ENCODE measurements around the gene ACTMAP.

ACTMAP gene

DNA sequence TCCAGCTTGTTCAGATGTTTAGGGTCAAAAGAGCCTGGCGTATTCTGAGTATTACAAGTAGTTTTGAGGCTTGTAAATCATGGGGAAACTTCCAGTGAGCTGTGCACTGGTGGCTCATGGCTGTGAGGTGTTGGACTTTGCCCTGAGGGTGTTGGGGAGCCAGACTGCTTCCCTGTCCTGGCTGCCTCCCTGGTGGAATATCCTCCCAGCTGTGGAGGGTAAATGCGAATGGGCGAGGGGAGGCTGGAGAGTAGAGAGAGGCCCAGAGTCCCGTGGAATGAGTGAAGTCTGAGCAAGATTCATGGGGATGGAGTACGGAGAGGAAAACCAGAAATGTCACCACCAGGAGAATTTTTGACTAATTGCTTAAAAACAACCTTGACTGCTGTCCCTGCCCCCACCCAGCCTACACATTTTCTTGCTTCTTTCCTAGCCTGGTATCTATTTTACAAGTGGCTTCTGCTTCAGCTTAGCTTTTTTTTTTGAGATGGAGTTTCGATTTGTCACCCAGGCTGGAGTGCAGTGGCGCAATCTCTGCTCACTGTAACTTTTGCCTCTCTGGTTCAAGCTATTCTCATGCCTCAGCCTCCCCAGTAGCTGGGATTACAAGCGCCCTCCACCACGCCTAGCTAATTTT is 4.5 kb upstream of the ACTMAP start:
- DNase-seq (ENCODE audit: low read depth) = no peak
- H3K4me3 ChIP-seq (ENCODE audit: low read depth, low read length) = no peak overlapping the region
- TF ChIP-seq, protein P1, sequence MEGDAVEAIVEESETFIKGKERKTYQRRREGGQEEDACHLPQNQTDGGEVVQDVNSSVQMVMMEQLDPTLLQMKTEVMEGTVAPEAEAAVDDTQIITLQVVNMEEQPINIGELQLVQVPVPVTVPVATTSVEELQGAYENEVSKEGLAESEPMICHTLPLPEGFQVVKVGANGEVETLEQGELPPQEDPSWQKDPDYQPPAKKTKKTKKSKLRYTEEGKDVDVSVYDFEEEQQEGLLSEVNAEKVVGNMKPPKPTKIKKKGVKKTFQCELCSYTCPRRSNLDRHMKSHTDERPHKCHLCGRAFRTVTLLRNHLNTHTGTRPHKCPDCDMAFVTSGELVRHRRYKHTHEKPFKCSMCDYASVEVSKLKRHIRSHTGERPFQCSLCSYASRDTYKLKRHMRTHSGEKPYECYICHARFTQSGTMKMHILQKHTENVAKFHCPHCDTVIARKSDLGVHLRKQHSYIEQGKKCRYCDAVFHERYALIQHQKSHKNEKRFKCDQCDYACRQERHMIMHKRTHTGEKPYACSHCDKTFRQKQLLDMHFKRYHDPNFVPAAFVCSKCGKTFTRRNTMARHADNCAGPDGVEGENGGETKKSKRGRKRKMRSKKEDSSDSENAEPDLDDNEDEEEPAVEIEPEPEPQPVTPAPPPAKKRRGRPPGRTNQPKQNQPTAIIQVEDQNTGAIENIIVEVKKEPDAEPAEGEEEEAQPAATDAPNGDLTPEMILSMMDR (IDR thresholded peaks at IDR 0.05; ENCODE audit: control insufficient read depth, extremely low read depth, insufficient read depth) = no peak

DNA sequence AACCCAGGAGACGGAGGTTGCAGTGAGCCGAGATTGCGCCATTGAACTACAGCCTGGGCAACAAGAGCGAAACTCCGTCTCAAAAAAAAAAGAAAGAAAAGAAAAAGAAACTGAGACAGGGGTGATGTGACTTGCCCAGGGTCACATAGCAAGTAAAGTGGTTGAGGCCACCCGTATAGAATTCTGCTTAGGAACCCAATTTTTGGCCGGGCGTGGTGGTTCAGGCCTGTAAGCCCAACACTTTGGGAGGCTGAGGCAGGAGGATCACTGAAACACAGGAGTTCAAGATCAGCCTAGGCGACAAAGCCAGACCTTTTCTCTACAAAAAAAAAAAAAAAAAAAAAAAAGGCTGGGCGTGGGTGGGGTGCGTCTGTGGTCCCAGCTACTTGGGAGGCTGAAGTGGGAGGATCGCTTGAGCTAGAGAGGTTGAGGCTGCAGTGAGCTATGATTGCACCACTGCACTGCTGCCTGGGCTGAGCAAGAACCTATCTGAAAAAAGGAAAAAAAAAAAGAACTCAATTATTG is 2.0 kb upstream of the ACTMAP start:
- TF ChIP-seq, protein P1 (IDR thresholded peaks at IDR 0.05; ENCODE audit: control insufficient read depth, extremely low read depth, insufficient read depth) = no peak
- peak overlapping the region; percentile 83 for H3K4me3 ChIP-seq (ENCODE audit: low read depth, low read length)
- DNase-seq (ENCODE audit: low read depth) = no peak

DNA sequence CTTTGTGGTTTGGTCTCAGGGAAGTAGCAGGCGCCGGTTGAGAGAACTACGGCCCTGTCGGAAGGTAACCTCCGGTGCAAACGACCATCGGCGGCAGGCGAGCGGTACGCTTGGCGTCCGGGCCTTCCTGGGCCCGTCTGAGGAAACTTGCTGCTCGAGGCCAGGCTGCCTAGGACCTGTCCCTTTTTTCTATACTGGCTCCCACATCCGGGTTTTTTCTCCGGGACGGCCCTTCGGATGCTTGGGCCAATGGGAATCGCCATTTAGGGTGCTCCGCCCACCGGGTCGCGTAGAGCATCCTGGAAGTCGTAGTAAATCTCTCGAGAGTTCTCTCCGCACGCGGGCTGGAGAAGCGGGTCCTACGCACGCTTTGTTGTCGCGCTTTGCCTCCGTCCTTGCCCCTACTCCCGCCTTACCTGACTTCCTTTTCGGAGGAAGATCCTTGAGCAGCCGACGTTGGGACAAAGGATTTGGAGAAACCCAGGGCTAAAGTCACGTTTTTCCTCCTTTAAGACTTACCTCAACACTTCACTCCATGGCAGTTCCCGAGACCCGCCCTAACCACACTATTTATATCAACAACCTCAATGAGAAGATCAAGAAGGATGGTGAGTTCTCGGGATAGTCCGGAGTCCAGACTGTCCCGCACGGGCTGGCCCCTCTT is 729 bp upstream of the ACTMAP start, which contains the start of gene SNRPA:
Gene SNRPA (plus strand): TSS at position 330 of the 664 bp plus-strand sequence. CDS start 206 bp downstream, at position 536.
- peak; percentile 85 for DNase-seq (ENCODE audit: low read depth)
- TF ChIP-seq, protein P1 (IDR thresholded peaks at IDR 0.05; ENCODE audit: control insufficient read depth, extremely low read depth, insufficient read depth) = no peak
- peak within 1 kb of the TSS; percentile 83 for H3K4me3 ChIP-seq (ENCODE audit: low read depth, low read length)

DNA sequence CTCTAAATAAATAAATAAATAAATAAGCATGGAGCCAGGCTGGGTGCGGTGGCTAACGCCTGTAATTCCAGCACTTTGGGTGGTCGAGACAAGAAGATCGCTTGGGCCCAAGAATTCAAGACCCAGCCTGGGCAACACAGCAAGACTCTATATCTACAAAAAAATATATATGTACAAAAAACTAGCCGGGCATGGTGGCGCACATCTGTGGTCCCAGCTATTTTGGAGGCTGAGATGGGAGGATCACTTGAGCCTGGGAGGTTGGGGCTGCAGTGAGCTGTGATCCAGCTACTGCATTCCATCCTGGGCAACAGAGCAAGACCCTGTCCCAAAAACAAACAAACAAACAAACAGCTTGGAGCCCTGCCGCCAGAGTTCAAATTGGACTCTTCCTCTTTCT is 2.7 kb downstream of the ACTMAP start:
- H3K4me3 ChIP-seq (ENCODE audit: low read depth, low read length) = no peak overlapping the region
- no peak for DNase-seq (ENCODE audit: low read depth)
- TF ChIP-seq, protein P1 (IDR thresholded peaks at IDR 0.05; ENCODE audit: control insufficient read depth, extremely low read depth, insufficient read depth) = no peak

DNA sequence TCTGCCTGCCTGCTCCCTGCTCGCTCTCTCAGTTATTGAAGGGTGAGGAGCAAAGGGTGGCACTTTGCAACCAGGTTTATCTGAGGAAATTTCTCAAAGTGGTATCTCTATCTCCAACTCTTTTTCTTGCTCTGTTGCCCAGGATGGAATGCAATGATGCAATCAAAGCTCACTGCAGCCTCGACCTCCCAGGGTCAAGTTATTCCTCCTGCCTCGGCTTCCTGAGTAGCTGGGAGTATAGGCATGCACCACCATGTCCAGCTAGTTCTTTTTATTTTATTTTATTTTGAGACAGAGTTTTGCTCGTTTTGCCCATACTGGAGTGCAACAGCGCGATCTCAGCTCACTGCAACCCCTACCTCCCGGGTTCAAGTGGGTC is 4.9 kb downstream of the ACTMAP start:
- TF ChIP-seq, protein P1 (IDR thresholded peaks at IDR 0.05; ENCODE audit: control insufficient read depth, extremely low read depth, insufficient read depth) = no peak
- no peak for DNase-seq (ENCODE audit: low read depth)
- no peak overlapping the region for H3K4me3 ChIP-seq (ENCODE audit: low read depth, low read length)

DNA sequence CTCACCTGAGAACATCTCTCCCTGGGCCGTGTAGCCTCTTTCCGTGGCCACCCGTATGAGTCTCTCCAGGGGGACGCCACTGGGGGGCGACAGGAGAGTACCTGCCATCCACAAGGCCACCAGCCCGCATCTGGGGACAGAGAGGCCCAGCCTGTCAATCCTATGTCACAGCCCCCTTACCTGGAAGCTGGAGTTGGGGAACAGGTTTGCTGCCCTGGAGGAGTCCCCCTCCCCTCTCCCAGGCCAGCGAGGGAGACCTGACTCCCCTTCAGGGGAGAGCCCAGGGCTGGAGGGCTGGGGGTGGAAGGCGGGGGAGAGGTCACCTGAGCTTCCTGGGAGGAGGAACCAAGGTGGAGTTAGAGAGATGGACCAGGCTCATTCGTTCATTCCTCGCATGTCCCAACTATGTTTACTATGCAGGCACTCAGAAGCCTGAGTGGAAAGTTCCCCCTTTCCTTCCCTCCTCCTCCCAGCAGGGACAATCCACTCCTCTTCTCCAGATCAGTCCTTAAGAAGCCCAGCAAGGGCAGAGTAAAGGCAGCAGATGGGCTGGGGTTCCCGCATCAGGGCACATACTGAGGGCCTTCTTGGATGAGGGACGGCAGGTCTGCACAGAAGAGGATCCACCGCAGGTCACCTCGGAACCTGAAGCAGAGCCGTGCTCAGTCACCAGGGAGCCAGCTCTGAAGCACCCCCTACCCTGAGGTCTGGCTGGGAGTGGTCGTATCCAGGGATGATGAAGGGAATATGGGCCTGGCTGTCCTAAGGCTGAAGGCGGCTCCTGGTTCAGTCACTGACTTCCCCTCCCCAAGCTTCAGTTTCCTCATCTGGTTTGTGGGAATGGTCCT is 5.5 kb downstream of the ACTMAP start:
- TF ChIP-seq, protein P1 (IDR thresholded peaks at IDR 0.05; ENCODE audit: control insufficient read depth, extremely low read depth, insufficient read depth) = no peak
- H3K4me3 ChIP-seq (ENCODE audit: low read depth, low read length) = no peak overlapping the region
- no peak for DNase-seq (ENCODE audit: low read depth)

Data from LNCaP clone FGC (cell line).